Measurements from ENCODE around the gene BIVM.

The BIVM gene

DNA sequence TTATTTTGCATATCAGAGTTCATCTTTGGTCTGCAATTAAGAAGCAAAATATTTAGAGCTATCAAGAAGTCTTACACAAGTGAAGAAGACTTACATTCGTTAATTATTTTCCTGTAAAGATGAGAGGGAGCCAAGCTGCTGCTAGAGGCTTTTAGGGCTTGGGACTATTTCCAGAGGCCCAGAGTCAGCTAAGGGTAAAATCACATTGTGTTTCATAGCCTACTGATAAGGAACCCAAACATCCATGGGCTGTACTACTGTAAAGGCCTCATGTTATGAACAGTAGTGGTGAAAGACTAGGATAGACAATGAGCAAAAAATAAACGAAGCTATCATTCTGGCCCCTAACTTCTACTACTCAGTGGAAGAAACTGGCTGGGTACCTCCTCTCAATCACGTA is 14.4 kb upstream of the BIVM start:
- Histone ChIP-seq H4K20me1 (ENCODE audit: insufficient read depth, low read length, poor library complexity, severe bottlenecking) (no peaks in the 10 kb centered on the region), H3K36me3 (ENCODE audit: insufficient read depth, low read length) (no peaks in the 10 kb centered on the region), H3K27me3 (ENCODE audit: insufficient read depth, low read length, poor library complexity, severe bottlenecking) (no peaks in the 10 kb centered on the region), H3K9me3 (ENCODE audit: insufficient read depth, low read depth, low read length) (peaks cover 7% of the 10 kb centered on the region; the same call in 1 of the 2 replicates), H3F3A (ENCODE audit: low read depth) (peaks cover 10% of the 10 kb centered on the region; the same call in 1 of the 2 replicates), H2AFZ (ENCODE audit: low read length) (no peak overlapping the region), H3K9me2 (replicated peaks; ENCODE audit: low read depth, low read length) (no peaks in the 10 kb centered on the region), H3K4me1 (ENCODE audit: insufficient read depth, low read length, poor library complexity, severe bottlenecking) (peaks cover 15% of the 10 kb centered on the region), H3K4me2 (ENCODE audit: low read depth, low read length, poor library complexity, severe bottlenecking) (no peak overlapping the region), H3K9ac (ENCODE audit: low read depth, low read length, poor library complexity, severe bottlenecking) (no peak overlapping the region), H3K79me2 (ENCODE audit: insufficient read depth, low read length) (no peaks in the 10 kb centered on the region), H3K4me3 (ENCODE audit: low read length, poor library complexity, severe bottlenecking) (no peak overlapping the region)
- TF ChIP-seq, protein P1, sequence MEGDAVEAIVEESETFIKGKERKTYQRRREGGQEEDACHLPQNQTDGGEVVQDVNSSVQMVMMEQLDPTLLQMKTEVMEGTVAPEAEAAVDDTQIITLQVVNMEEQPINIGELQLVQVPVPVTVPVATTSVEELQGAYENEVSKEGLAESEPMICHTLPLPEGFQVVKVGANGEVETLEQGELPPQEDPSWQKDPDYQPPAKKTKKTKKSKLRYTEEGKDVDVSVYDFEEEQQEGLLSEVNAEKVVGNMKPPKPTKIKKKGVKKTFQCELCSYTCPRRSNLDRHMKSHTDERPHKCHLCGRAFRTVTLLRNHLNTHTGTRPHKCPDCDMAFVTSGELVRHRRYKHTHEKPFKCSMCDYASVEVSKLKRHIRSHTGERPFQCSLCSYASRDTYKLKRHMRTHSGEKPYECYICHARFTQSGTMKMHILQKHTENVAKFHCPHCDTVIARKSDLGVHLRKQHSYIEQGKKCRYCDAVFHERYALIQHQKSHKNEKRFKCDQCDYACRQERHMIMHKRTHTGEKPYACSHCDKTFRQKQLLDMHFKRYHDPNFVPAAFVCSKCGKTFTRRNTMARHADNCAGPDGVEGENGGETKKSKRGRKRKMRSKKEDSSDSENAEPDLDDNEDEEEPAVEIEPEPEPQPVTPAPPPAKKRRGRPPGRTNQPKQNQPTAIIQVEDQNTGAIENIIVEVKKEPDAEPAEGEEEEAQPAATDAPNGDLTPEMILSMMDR (conservative IDR thresholded peaks at IDR 0.05; ENCODE audit: low read length): no peak
- no peak for TF ChIP-seq EZH2phosphoT487 (IDR thresholded peaks at IDR 0.05; ENCODE audit: borderline replicate concordance)

DNA sequence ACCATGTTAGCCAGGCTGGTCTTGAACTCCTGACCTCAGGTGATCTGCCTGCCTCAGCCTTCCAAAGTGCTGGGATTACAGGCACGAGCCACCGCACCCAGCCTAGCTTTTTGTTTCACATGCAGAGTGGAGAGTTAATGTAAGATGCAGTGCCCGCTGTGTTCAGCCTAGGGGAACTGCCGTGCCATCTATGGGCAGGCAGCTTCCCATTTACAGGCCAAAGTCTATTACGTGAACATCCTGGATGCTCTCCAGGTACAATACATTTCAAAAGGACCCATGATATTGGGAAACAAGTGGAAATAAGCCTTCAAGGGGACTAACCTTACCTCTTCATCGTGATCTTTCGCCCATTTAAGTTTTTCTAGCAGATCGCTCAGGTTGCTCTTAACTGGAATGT is 10.2 kb upstream of the BIVM start:
- H3K27me3 ChIP-seq (ENCODE audit: insufficient read depth, low read length, poor library complexity, severe bottlenecking): no peaks in the 10 kb centered on the region
- no peaks in the 10 kb centered on the region for H3K9me3 ChIP-seq (ENCODE audit: insufficient read depth, low read depth, low read length)
- no peaks in the 10 kb centered on the region for H3K4me1 ChIP-seq (ENCODE audit: insufficient read depth, low read length, poor library complexity, severe bottlenecking)
- H3K9me2 ChIP-seq (replicated peaks; ENCODE audit: low read depth, low read length): no peaks in the 10 kb centered on the region
- H3F3A ChIP-seq (ENCODE audit: low read depth): no peaks in the 10 kb centered on the region
- H3K9ac ChIP-seq (ENCODE audit: low read depth, low read length, poor library complexity, severe bottlenecking): no peak overlapping the region
- no peaks in the 10 kb centered on the region for H4K20me1 ChIP-seq (ENCODE audit: insufficient read depth, low read length, poor library complexity, severe bottlenecking)
- no peaks in the 10 kb centered on the region for H3K36me3 ChIP-seq (ENCODE audit: insufficient read depth, low read length)
- H3K79me2 ChIP-seq (ENCODE audit: insufficient read depth, low read length): no peaks in the 10 kb centered on the region
- TF ChIP-seq, protein P1 (conservative IDR thresholded peaks at IDR 0.05; ENCODE audit: low read length): no peak
- TF ChIP-seq EZH2phosphoT487 (IDR thresholded peaks at IDR 0.05; ENCODE audit: borderline replicate concordance): no peak
- no peak overlapping the region for H2AFZ ChIP-seq (ENCODE audit: low read length)
- H3K4me2 ChIP-seq (ENCODE audit: low read depth, low read length, poor library complexity, severe bottlenecking): no peak overlapping the region
- H3K4me3 ChIP-seq (ENCODE audit: low read length, poor library complexity, severe bottlenecking): no peak overlapping the region

DNA sequence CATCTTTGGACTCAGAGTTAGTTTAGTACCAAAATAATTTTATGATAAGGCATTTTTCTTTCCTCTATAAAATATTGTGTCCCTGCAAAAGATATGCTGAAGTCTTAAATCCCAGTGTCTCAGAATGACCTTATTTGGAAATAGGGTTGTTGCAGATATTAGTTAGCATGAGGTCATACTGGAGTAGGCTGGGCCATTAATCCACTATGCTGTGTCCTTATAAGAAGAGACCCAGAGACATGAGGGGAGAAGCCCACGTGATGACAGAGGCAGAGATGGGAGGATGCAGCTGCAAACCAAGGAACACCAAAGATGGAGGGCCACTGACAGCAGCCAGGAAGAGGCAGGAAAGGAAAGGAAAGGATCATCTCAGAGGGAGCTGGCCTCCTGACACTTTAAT is 6.5 kb upstream of the BIVM start:
- Histone ChIP-seq H3K79me2 (ENCODE audit: insufficient read depth, low read length) (no peaks in the 10 kb centered on the region), H3K27me3 (ENCODE audit: insufficient read depth, low read length, poor library complexity, severe bottlenecking) (no peaks in the 10 kb centered on the region), H3K4me2 (ENCODE audit: low read depth, low read length, poor library complexity, severe bottlenecking) (no peak overlapping the region), H3K4me1 (ENCODE audit: insufficient read depth, low read length, poor library complexity, severe bottlenecking) (no peaks in the 10 kb centered on the region), H3K36me3 (ENCODE audit: insufficient read depth, low read length) (no peaks in the 10 kb centered on the region), H2AFZ (ENCODE audit: low read length) (no peak overlapping the region), H4K20me1 (ENCODE audit: insufficient read depth, low read length, poor library complexity, severe bottlenecking) (no peaks in the 10 kb centered on the region), H3F3A (ENCODE audit: low read depth) (no peaks in the 10 kb centered on the region), H3K9me2 (replicated peaks; ENCODE audit: low read depth, low read length) (no peaks in the 10 kb centered on the region), H3K9me3 (ENCODE audit: insufficient read depth, low read depth, low read length) (no peaks in the 10 kb centered on the region), H3K9ac (ENCODE audit: low read depth, low read length, poor library complexity, severe bottlenecking) (no peak overlapping the region), H3K4me3 (ENCODE audit: low read length, poor library complexity, severe bottlenecking) (no peak overlapping the region)
- no peak for TF ChIP-seq EZH2phosphoT487 (IDR thresholded peaks at IDR 0.05; ENCODE audit: borderline replicate concordance)
- TF ChIP-seq, protein P1 (conservative IDR thresholded peaks at IDR 0.05; ENCODE audit: low read length): no peak

Measured in Loucy (cell line).